Psoas muscle (tissue), 8 donors: ENCODE data around the gene ADCK2. TPM values are rescaled to one million over a fixed set of nuclear protein-coding genes. Genes with fewer than 3 reads are reported as not detected.

Experiments
- ATAC-seq, 4 donors: fragments of 200-7000 bp; cut with Tn5 transposase; one replicate each; pipeline ENCODE4 v1.9.1; 2020; ENCODE audit warnings: moderate library complexity in 3 of 4, mild to moderate bottlenecking in 2 of 4
- DNase-seq, 2 donors: peaks; one replicate each; pipeline ENCODE4 v3.0.0-alpha.2; 2020
- H3K27ac ChIP-seq: fragments of 200-600 bp; one replicate; pipeline ENCODE4 v1.8.0; 2022
- H3K27me3 ChIP-seq, 3 donors: fragments of 200-600 bp in 1 of 3; one replicate each; pipeline versions ENCODE4 v1.6.1 to v1.8.0; 2013 to 2022; ENCODE audit warnings: low read length in 2 of 3, mild to moderate bottlenecking in 2 of 3, moderate library complexity in 1 of 3; ENCODE audit not compliant: insufficient read depth in 3 of 3
- H3K36me3 ChIP-seq, 2 donors: fragments of 200-600 bp in 1 of 2; one replicate each; pipeline versions ENCODE4 v1.6.1 to v1.8.0; 2013 to 2022; ENCODE audit warnings: low read depth in 1 of 2, mild to moderate bottlenecking in 1 of 2, moderate library complexity in 1 of 2; ENCODE audit not compliant: insufficient read depth in 1 of 2
- H3K4me1 ChIP-seq: fragments of 200-600 bp; one replicate; pipeline ENCODE4 v1.8.0; 2022
- H3K4me3 ChIP-seq: fragments of 200-600 bp; one replicate; pipeline ENCODE4 v1.8.0; 2022; ENCODE audit warnings: mild to moderate bottlenecking
- H3K9me3 ChIP-seq: fragments of 200-600 bp; one replicate; pipeline ENCODE4 v1.8.0; 2022
- CTCF ChIP-seq: fragments of 200-600 bp; IDR thresholded peaks from one replicate; pipeline ENCODE4 v1.8.0; 2022; ENCODE audit warnings: antibody characterized with exemption
- WGBS, 3 donors: extraction: QIAGEN DNeasy Blood & Tissue Kit; methylation state at CpG; one replicate each; pipeline versions ENCODE4 v1.1.6 to v1.1.7; 2013; 5-methylcytosine and 5-hydroxymethylcytosine counted together
- intact Hi-C, 2 donors: fragments of 100-400 bp; cut with DNase I; formaldehyde crosslinking; loops; one replicate each; pipeline versions ENCODE4 v1.11.0 to v1.14.2; 2022
- polyA plus RNA-seq, 3 donors: library from polyadenylated mRNA; stranded (reverse); fragments of 200-250 nt; gene quantifications; one replicate each; pipeline ENCODE4 v1.2.3, GENCODE V29; 2013
- total RNA-seq, 4 donors: library from RNA; stranded (reverse); fragmentation: NEBNext Ultra II Directional in 2 of 4; extraction: Animal tissue kit (Norgen Biotek cat#: 25700) in 2 of 4; gene quantifications; one replicate each; pipeline versions ENCODE4 v1.2.1 to v1.2.4, GENCODE V29; 2021 to 2023
- donor health status: healthy with polysubstance abuse.
- donor health status: DM: no; HTN: no; CAD: no; lungs with moderate emphysema.
- donor health status: Bipolar disorder and iron deficiency.
- donor health status: healthy.
- donor health status: DM: yes; HTN: yes; CAD: no.
- donor health status: DM: no; HTN: no; CAD: no.
- donor health status: DM: no; HTN: no; CAD: no.
- donor health status: DM: yes; HTN: yes; CAD: no.

The ADCK2 gene
- total and polyA plus RNA-seq, 7 donors = 10.7 to 26.4 (median 13.5) TPM

GRCh38 chr7:140653319-140654108 is 19.2 kb upstream of the ADCK2 start:
- H3K4me3 ChIP-seq = no peak overlapping the region
- no peak overlapping the region for H3K27ac ChIP-seq
- 13 to 19% (median 14%) methylated on average over 15 of the region's 15 CpGs for WGBS, 3 donors
- ATAC-seq (peak; percentile 70 to 85 (median 76)), DNase-seq (peak in 1 of 2 donors; percentile 42)
- H3K27me3 ChIP-seq = no peaks in the 10 kb centered on the region
- peak; percentile 88 for TF ChIP-seq CTCF
- H3K9me3 ChIP-seq = no peaks in the 10 kb centered on the region
- H3K4me1 ChIP-seq = peaks cover 32% of the 10 kb centered on the region
- H3K36me3 ChIP-seq = no peaks in the 10 kb centered on the region
- intact Hi-C loops = loop anchor here (2.0 to 10.0 kb wide), 4 partner anchors 135 to 361 kb away; partner anchors contain the start of genes MKRN1 (in 2 of the 2), MRPS33 (in 1 of the 2) and RAB19 (in 1 of the 2)

GRCh38 chr7:140654109-140654387 is 18.7 kb upstream of the ADCK2 start:
- Histone ChIP-seq H3K27ac (peak overlapping the region; percentile 14), H3K9me3 (no peaks in the 10 kb centered on the region), H3K27me3 (no peaks in the 10 kb centered on the region), H3K4me1 (peaks cover 32% of the 10 kb centered on the region), H3K4me3 (no peak overlapping the region), H3K36me3 (no peaks in the 10 kb centered on the region)
- intact Hi-C loops = loop anchor here (2.0 to 10.0 kb wide), 4 partner anchors 135 to 361 kb away; partner anchors contain the start of genes MKRN1 (in 1 of the 2), MRPS33 (in 1 of the 2) and RAB19 (in 1 of the 2)
- WGBS, 3 donors = 18 to 49% (median 33%) methylated on average over 2 of the region's 2 CpGs
- no peak for TF ChIP-seq CTCF
- peak in 3 of 4 donors; percentile 47 to 59 (median 59) for ATAC-seq
- no peak for DNase-seq

GRCh38 chr7:140654661-140655060 is 18.1 kb upstream of the ADCK2 start:
- TF ChIP-seq CTCF = no peak
- peaks cover 32% of the 10 kb centered on the region for H3K4me1 ChIP-seq
- WGBS, 3 donors = 96 to 100% (median 98%) methylated on average over 4 of the region's 4 CpGs
- no peaks in the 10 kb centered on the region for H3K36me3 ChIP-seq
- no peak overlapping the region for H3K27ac ChIP-seq
- no peaks in the 10 kb centered on the region for H3K27me3 ChIP-seq
- DNase-seq (no peak), ATAC-seq (no peak)
- no peaks in the 10 kb centered on the region for H3K9me3 ChIP-seq
- intact Hi-C loops = loop anchor here (2.0 to 10.0 kb wide), 4 partner anchors 136 to 360 kb away; partner anchors contain the start of genes MKRN1 (in 1 of the 2), MRPS33 (in 1 of the 2) and RAB19 (in 1 of the 2)
- H3K4me3 ChIP-seq = no peak overlapping the region

GRCh38 chr7:140655511-140656408 is 17.0 kb upstream of the ADCK2 start:
- no peak for TF ChIP-seq CTCF
- H3K27ac ChIP-seq = peak overlapping the region; percentile 77
- peak overlapping the region; percentile 60 for H3K4me3 ChIP-seq
- H3K4me1 ChIP-seq = peaks cover 32% of the 10 kb centered on the region
- intact Hi-C loops = loop anchor here (2.0 to 10.0 kb wide), 4 partner anchors 137 to 359 kb away; partner anchors contain the start of genes MKRN1 (in 1 of the 2), MRPS33 (in 1 of the 2) and RAB19 (in 1 of the 2)
- no peaks in the 10 kb centered on the region for H3K9me3 ChIP-seq
- H3K36me3 ChIP-seq = no peaks in the 10 kb centered on the region
- WGBS, 3 donors = 78 to 88% (median 86%) methylated on average over 16 of the region's 16 CpGs
- H3K27me3 ChIP-seq = no peaks in the 10 kb centered on the region
- DNase-seq (no peak), ATAC-seq (no peak)
